ENCODE data around the gene MS4A7. TPM values are rescaled to one million over a fixed set of nuclear protein-coding genes. Genes with fewer than 3 reads are reported as not detected.

The MS4A7 gene
- polyA plus RNA-seq, 2 of the 4 experiments (the other 2 are of a cell fraction), result not detected

GRCh38 chr11:60392361-60392760, 14.0 kb downstream of the MS4A7 start:
- TF ChIP-seq NR3C1 (IDR thresholded peaks at IDR 0.05), result no peak
- no peak for TF ChIP-seq FOXS1 (CRISPR knock-in tag; IDR thresholded peaks at IDR 0.05)
- no peak for TF ChIP-seq TFCP2L1 (CRISPR knock-in tag; IDR thresholded peaks at IDR 0.05)
- no peak for TF ChIP-seq EHF (CRISPR knock-in tag; IDR thresholded peaks at IDR 0.05)
- no peak for TF ChIP-seq POLR2AphosphoS2 (conservative IDR thresholded peaks at IDR 0.05; ENCODE audit: low read length)
- no peak for TF ChIP-seq RARB (CRISPR knock-in tag; IDR thresholded peaks at IDR 0.05)
- no peak for TF ChIP-seq HDAC2 (IDR thresholded peaks at IDR 0.05)
- no peak for TF ChIP-seq EHMT2 (IDR thresholded peaks at IDR 0.05; ENCODE audit: low read depth)
- TF ChIP-seq REST (IDR thresholded peaks at IDR 0.05), result no peak
- TF ChIP-seq CTCF (IDR thresholded peaks at IDR 0.05), result no peak
- TF ChIP-seq CEBPB (IDR thresholded peaks at IDR 0.05), result no peak
- TF ChIP-seq MAZ (IDR thresholded peaks at IDR 0.05; ENCODE audit: borderline replicate concordance, low read depth, low read length), result no peak
- TF ChIP-seq RAD21 (conservative IDR thresholded peaks at IDR 0.05 in 1 of 2, IDR thresholded peaks at IDR 0.05 in 1 of 2), result no peak
- no peak for TF ChIP-seq ZSCAN20 (CRISPR knock-in tag; IDR thresholded peaks at IDR 0.05)
- TF ChIP-seq ESRRA (IDR thresholded peaks at IDR 0.05; ENCODE audit: borderline replicate concordance, low read length), result no peak
- no peak for TF ChIP-seq CHD2 (IDR thresholded peaks at IDR 0.05; ENCODE audit: low read length, partially characterized antibody)
- no peak for TF ChIP-seq CBX8 (IDR thresholded peaks at IDR 0.05)
- WGBS (ENCODE audit: missing lambda C conversion rate), result 17% methylated on average over 2 of the region's 2 CpGs
- Histone ChIP-seq H3K27ac (no peak overlapping the region), H3K4me3 (no peak overlapping the region), H3K4me1 (no peaks in the 10 kb centered on the region), H3K9me3 (no peaks in the 10 kb centered on the region), H3K4me2 (no peak overlapping the region)
- CTCF ChIA-PET, result no interaction called here
- POLR2A ChIA-PET, result no interaction called here
- no peak for ATAC-seq
- FAIRE-seq, result no peak
- no peak for DNase-seq (ENCODE audit: low read depth in 1 of 2, low spot score in 1 of 2)

GRCh38 chr11:60393016-60393415, 14.7 kb downstream of the MS4A7 start:
- Histone ChIP-seq H3K4me3 (no peak overlapping the region), H3K9me3 (no peaks in the 10 kb centered on the region), H3K27ac (no peak overlapping the region), H3K4me2 (no peak overlapping the region), H3K4me1 (no peaks in the 10 kb centered on the region)
- ChIA-PET POLR2A (no interaction called here), CTCF (no interaction called here)
- TF ChIP-seq POLR2AphosphoS2 (conservative IDR thresholded peaks at IDR 0.05; ENCODE audit: low read length) (no peak), ZC3H11A (IDR thresholded peaks at IDR 0.05) (no peak), JUN (IDR thresholded peaks at IDR 0.05) (no peak), PHF8 (IDR thresholded peaks at IDR 0.05; ENCODE audit: borderline replicate concordance, low read depth) (no peak)
- no peak for DNase-seq (ENCODE audit: low read depth in 1 of 2, low spot score in 1 of 2)
- no peak for FAIRE-seq
- 35% methylated on average over 5 of the region's 5 CpGs for WGBS (ENCODE audit: missing lambda C conversion rate)
- ATAC-seq, result no peak
